ENCODE results near the gene SAMD13. TPM values are rescaled to one million over a fixed set of nuclear protein-coding genes. Genes with fewer than 3 reads are reported as not detected.

SAMD13 gene
- total RNA-seq: under 1 TPM in 3 of 4 donors, not detected in 1; 0.31 to 0.67 (median 0.57) TPM

GRCh38 chr1:84301004-84301784 lies at the start of gene SAMD13:
SAMD13 (plus strand) TSS chr1:84301708; CDS start chr1:84303235, 1,527 bp downstream.
- peak within 1 kb of the TSS; percentile 38 to 56 (median 42) for H3K27ac ChIP-seq
- WGBS, 2 donors (ENCODE audit: low coverage in 1 of 2): 10 to 11% methylated on average over 5 of the region's 5 CpGs
- no peak for TF ChIP-seq EP300 (IDR thresholded peaks at IDR 0.05)
- TF ChIP-seq POLR2A (IDR thresholded peaks at IDR 0.05): no peak
- TF ChIP-seq CTCF (IDR thresholded peaks at IDR 0.05): no peak
- TF ChIP-seq POLR2AphosphoS5 (IDR thresholded peaks at IDR 0.05): no peak
- H3K36me3 ChIP-seq: no peaks in the 10 kb centered on the region
- no peak for ATAC-seq
- peak within 1 kb of the TSS; percentile 27 to 35 for H3K4me3 ChIP-seq
- H3K4me1 ChIP-seq: peaks cover 0 to 53% (median 3%) of the 10 kb centered on the region in 3 donors
- H3K9me3 ChIP-seq: no peaks in the 10 kb centered on the region
- no peaks in the 10 kb centered on the region for H3K27me3 ChIP-seq

- H3K4me1 ChIP-seq: peaks cover 0 to 11% (median 0%) of the 10 kb centered on the region in 3 donors
- no peaks in the 10 kb centered on the region for H3K27me3 ChIP-seq
- TF ChIP-seq POLR2A (IDR thresholded peaks at IDR 0.05) (no peak), EP300 (IDR thresholded peaks at IDR 0.05) (no peak), POLR2AphosphoS5 (IDR thresholded peaks at IDR 0.05) (no peak), CTCF (IDR thresholded peaks at IDR 0.05) (no peak)
- H3K4me3 ChIP-seq: no peak overlapping the region
- WGBS, 2 donors (ENCODE audit: low coverage in 1 of 2): 61 to 81% methylated on average over 2 of the region's 2 CpGs
- peaks cover 0 to 16% (median 0%) of the 10 kb centered on the region in 3 donors for H3K9me3 ChIP-seq
- no peak overlapping the region for H3K27ac ChIP-seq
- ATAC-seq: no peak
- H3K36me3 ChIP-seq: no peaks in the 10 kb centered on the region
Measured at GRCh38 chr1:84253036-84253435, 48.5 kb upstream of the SAMD13 start.

- H3K27ac ChIP-seq: peak overlapping the region in 1 of 4 donors; percentile 22
- H3K36me3 ChIP-seq: no peaks in the 10 kb centered on the region
- peak; percentile 50 for ATAC-seq
- H3K27me3 ChIP-seq: no peaks in the 10 kb centered on the region
- H3K4me1 ChIP-seq: peaks cover 0 to 11% (median 0%) of the 10 kb centered on the region in 3 donors
- H3K4me3 ChIP-seq: no peak overlapping the region
- peaks cover 0 to 16% (median 0%) of the 10 kb centered on the region in 3 donors for H3K9me3 ChIP-seq
- no peak for TF ChIP-seq POLR2A (IDR thresholded peaks at IDR 0.05)
- TF ChIP-seq POLR2AphosphoS5 (IDR thresholded peaks at IDR 0.05): peak; percentile 55
- 0 to 20% methylated on average over 1 to 3 of the region's 4 CpGs for WGBS, 2 donors (ENCODE audit: low coverage in 1 of 2)
Measured at GRCh38 chr1:84253891-84254290, 47.6 kb upstream of the SAMD13 start.

GRCh38 chr1:84254703-84255238 lies 46.7 kb upstream of the SAMD13 start:
- H3K27me3 ChIP-seq: no peaks in the 10 kb centered on the region
- ATAC-seq: no peak
- no peak overlapping the region for H3K4me3 ChIP-seq
- peaks cover 0 to 16% (median 0%) of the 10 kb centered on the region in 3 donors for H3K9me3 ChIP-seq
- TF ChIP-seq POLR2A (IDR thresholded peaks at IDR 0.05) (no peak), POLR2AphosphoS5 (IDR thresholded peaks at IDR 0.05) (no peak), CTCF (IDR thresholded peaks at IDR 0.05) (no peak)
- no peaks in the 10 kb centered on the region for H3K36me3 ChIP-seq
- WGBS, 2 donors (ENCODE audit: low coverage in 1 of 2): 79 to 100% methylated on average over 2 of the region's 2 CpGs
- no peak overlapping the region for H3K27ac ChIP-seq
- peaks cover 0 to 11% (median 0%) of the 10 kb centered on the region in 3 donors for H3K4me1 ChIP-seq

GRCh38 chr1:84255582-84255981 lies 45.9 kb upstream of the SAMD13 start:
- TF ChIP-seq EP300 (IDR thresholded peaks at IDR 0.05) (no peak), POLR2AphosphoS5 (IDR thresholded peaks at IDR 0.05) (no peak), POLR2A (IDR thresholded peaks at IDR 0.05) (no peak), CTCF (IDR thresholded peaks at IDR 0.05) (no peak)
- Histone ChIP-seq H3K4me1 (peaks cover 0 to 11% (median 0%) of the 10 kb centered on the region in 3 donors), H3K27me3 (no peaks in the 10 kb centered on the region), H3K36me3 (no peaks in the 10 kb centered on the region), H3K9me3 (peaks cover 0 to 11% (median 0%) of the 10 kb centered on the region in 3 donors), H3K27ac (no peak overlapping the region), H3K4me3 (no peak overlapping the region)
- ATAC-seq: no peak

All from gastroesophageal sphincter (tissue), 4 donors.